Testis (tissue), 2 donors: Measurements from ENCODE around the gene CP.

ENCODE experiments used
- POLR2A ChIP-seq: fragments of 450-650 bp; IDR thresholded peaks from one replicate; pipeline ENCODE4 v1.6.1; 2017; ENCODE audit warnings: antibody characterized with exemption, mild to moderate bottlenecking, moderate library complexity
- TF ChIP-seq, protein P1 (sequence below), 3 experiments: fragments of 450-650 bp in 2 of 3; fragments of 200-600 bp in 1 of 3; sonication (generic) in 1 of 3; IDR thresholded peaks; one replicate each; pipeline ENCODE4 v1.5.1; 2016 to 2019; ENCODE audit warnings: antibody characterized with exemption in 3 of 3, mild to moderate bottlenecking in 2 of 3, moderate library complexity in 1 of 3

DNA sequence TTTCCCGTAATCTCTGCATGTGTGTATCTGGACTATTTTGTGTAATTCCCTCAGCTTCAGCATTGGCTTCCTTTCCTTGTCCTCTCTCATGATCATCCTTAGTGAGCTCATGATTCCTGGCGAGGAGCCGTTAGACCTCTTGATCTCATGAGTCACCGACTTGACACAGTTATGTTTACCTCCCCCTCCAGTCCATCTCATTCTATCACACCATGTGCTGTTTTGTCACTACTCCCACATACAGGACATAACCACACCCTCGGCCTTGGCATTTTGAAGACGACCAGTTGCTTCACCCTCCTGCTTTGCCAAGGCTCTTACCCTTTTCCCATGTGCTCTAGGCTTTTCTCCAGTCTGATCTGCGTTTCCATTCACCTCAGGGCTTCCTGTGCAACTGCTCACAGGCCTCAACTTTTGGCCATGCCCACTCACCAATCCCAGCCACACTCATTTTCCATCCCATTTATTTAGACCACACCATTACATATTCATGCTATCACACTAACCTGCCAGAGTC, 41.5 kb downstream of the CP start:
- TF ChIP-seq, protein P1, sequence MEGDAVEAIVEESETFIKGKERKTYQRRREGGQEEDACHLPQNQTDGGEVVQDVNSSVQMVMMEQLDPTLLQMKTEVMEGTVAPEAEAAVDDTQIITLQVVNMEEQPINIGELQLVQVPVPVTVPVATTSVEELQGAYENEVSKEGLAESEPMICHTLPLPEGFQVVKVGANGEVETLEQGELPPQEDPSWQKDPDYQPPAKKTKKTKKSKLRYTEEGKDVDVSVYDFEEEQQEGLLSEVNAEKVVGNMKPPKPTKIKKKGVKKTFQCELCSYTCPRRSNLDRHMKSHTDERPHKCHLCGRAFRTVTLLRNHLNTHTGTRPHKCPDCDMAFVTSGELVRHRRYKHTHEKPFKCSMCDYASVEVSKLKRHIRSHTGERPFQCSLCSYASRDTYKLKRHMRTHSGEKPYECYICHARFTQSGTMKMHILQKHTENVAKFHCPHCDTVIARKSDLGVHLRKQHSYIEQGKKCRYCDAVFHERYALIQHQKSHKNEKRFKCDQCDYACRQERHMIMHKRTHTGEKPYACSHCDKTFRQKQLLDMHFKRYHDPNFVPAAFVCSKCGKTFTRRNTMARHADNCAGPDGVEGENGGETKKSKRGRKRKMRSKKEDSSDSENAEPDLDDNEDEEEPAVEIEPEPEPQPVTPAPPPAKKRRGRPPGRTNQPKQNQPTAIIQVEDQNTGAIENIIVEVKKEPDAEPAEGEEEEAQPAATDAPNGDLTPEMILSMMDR (IDR thresholded peaks at IDR 0.05) = no peak
- no peak for TF ChIP-seq POLR2A
